Measurements from ENCODE around the gene ADAMTSL5. TPM values are rescaled to one million over a fixed set of nuclear protein-coding genes. Genes with fewer than 3 reads are reported as not detected.

The ADAMTSL5 gene
- total RNA-seq, 1 experiment from 2014 or later, result 9.6 TPM

DNA sequence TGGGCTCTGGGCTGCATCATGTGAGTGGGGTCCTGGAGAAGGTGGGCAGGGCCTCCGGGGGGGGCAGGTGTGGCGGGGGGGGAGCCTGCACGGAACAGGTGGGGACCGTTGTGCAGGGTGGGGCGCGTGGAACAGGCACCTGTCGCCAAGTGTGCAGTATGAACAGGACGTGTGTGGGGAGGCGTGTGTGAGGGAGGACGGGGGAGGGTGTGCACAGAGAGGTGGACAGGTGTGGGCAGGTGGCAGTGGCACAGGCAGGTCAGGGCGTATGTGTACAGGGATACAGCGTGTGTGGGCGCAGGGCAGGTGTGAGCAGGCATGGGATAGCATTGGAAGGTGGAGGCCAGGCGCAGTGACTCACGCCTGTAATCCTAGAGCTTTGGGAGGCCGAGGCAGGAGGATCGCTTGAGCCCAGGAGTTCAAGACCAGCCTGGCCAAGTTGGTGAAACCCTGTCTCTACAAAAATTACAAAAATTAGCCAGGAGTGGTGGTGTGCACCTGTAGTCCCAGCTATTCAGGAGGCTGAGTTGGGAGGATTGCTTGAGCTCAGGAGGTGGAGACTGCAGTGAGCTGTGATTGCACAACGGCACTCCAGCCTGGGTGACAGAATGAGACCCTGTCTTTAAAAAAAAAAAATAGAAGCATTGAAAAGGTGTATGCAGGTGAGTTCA, 14.3 kb upstream of the ADAMTSL5 start:
- no peak overlapping the region for H3K27ac Mint-ChIP-seq (ENCODE audit: unreplicated experiment)
- no TSS peak for BruUV-seq (replicated peaks)
- peaks cover 57% of the 10 kb centered on the region for H3K27me3 Mint-ChIP-seq (ENCODE audit: unreplicated experiment)
- intact Hi-C loops (cut with micrococcal nuclease; ENCODE audit: unreplicated experiment), result no loop called here
- no peak for DNase-seq
- TF ChIP-seq, protein P1, sequence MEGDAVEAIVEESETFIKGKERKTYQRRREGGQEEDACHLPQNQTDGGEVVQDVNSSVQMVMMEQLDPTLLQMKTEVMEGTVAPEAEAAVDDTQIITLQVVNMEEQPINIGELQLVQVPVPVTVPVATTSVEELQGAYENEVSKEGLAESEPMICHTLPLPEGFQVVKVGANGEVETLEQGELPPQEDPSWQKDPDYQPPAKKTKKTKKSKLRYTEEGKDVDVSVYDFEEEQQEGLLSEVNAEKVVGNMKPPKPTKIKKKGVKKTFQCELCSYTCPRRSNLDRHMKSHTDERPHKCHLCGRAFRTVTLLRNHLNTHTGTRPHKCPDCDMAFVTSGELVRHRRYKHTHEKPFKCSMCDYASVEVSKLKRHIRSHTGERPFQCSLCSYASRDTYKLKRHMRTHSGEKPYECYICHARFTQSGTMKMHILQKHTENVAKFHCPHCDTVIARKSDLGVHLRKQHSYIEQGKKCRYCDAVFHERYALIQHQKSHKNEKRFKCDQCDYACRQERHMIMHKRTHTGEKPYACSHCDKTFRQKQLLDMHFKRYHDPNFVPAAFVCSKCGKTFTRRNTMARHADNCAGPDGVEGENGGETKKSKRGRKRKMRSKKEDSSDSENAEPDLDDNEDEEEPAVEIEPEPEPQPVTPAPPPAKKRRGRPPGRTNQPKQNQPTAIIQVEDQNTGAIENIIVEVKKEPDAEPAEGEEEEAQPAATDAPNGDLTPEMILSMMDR (IDR thresholded peaks at IDR 0.05; ENCODE audit: unreplicated experiment), result no peak
- CTCF ChIA-PET, result interaction anchor here (0.6 kb wide), 1 partner anchor 9 kb away, joined by 6 read pairs; no protein-coding TSS in a partner anchor
- H3K36me3 Mint-ChIP-seq (ENCODE audit: insufficient read depth, unreplicated experiment), result no peaks in the 10 kb centered on the region
- no peaks in the 10 kb centered on the region for H3K9me3 Mint-ChIP-seq (ENCODE audit: low read depth, unreplicated experiment)
- H3K4me3 Mint-ChIP-seq (ENCODE audit: low read depth, unreplicated experiment), result no peak overlapping the region
- H3K4me1 Mint-ChIP-seq (ENCODE audit: low read depth, unreplicated experiment), result peaks cover 7% of the 10 kb centered on the region

DNA sequence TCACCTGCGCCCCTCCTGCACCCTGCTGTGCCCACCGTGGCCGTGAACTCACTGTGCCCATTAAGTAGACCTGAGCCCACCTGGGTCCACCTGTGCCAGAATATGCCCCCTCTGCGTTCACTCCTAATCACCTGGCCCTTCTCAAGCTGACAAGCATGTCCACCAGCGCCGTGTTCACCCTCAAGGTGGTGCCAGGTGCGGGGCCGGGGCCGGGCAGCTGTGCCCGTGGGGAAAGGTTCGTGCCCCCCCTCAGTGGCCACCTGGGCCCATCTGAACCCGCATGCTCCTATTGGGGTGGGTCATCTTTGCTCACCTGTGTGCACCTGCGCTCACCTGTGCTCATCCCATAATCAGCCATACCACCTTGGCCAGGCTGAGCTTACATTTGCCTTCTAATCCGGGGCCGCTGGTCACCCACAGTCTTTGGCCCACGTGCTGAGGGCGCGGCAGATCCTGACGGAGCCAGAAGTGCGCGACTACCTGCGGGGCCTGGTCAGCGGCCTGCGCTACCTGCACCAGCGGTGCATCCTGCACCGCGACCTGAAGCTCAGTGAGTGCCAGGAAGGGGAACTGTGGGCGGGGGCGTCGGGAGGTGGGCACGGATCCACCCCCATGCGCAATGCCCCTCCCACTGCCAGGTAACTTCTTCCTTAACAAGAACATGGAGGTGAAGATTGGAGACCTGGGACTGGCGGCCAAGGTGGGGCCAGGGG, 13.4 kb upstream of the ADAMTSL5 start:
- H3K4me1 Mint-ChIP-seq (ENCODE audit: low read depth, unreplicated experiment), result peaks cover 7% of the 10 kb centered on the region
- peaks cover 57% of the 10 kb centered on the region for H3K27me3 Mint-ChIP-seq (ENCODE audit: unreplicated experiment)
- no peak overlapping the region for H3K4me3 Mint-ChIP-seq (ENCODE audit: low read depth, unreplicated experiment)
- CTCF ChIA-PET, result no interaction called here
- DNase-seq, result no peak
- no peaks in the 10 kb centered on the region for H3K9me3 Mint-ChIP-seq (ENCODE audit: low read depth, unreplicated experiment)
- BruUV-seq (replicated peaks), result no TSS peak
- intact Hi-C loops (cut with micrococcal nuclease; ENCODE audit: unreplicated experiment), result no loop called here
- H3K27ac Mint-ChIP-seq (ENCODE audit: unreplicated experiment), result no peak overlapping the region
- TF ChIP-seq, protein P1 (IDR thresholded peaks at IDR 0.05; ENCODE audit: unreplicated experiment), result no peak
- no peaks in the 10 kb centered on the region for H3K36me3 Mint-ChIP-seq (ENCODE audit: insufficient read depth, unreplicated experiment)

DNA sequence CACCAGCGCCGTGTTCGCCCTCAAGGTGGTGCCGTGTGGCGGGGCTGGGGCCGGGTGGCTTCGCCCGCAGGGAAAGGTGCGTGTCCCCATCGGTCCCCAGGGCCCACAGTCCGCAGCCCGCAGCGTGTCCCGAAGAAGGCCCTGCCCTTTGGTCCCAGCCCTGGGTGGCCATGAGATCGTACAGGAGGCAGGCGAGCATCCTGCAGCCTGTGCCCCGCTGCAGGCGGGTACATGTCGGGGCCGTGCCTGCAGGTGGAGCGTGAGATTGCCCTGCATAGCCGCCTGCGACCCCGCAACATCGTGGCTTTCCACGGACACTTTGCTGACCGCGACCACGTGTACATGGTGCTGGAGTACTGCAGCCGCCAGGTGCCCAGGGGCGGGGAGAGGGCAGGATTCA, 12.5 kb upstream of the ADAMTSL5 start:
- TF ChIP-seq, protein P1 (IDR thresholded peaks at IDR 0.05; ENCODE audit: unreplicated experiment), result no peak
- Mint-ChIP-seq H3K27me3 (ENCODE audit: unreplicated experiment) (peaks cover 53% of the 10 kb centered on the region), H3K36me3 (ENCODE audit: insufficient read depth, unreplicated experiment) (no peaks in the 10 kb centered on the region), H3K4me3 (ENCODE audit: low read depth, unreplicated experiment) (no peak overlapping the region), H3K27ac (ENCODE audit: unreplicated experiment) (no peak overlapping the region), H3K4me1 (ENCODE audit: low read depth, unreplicated experiment) (peaks cover 7% of the 10 kb centered on the region), H3K9me3 (ENCODE audit: low read depth, unreplicated experiment) (no peaks in the 10 kb centered on the region)
- no TSS peak for BruUV-seq (replicated peaks)
- CTCF ChIA-PET, result no interaction called here
- intact Hi-C loops (cut with micrococcal nuclease; ENCODE audit: unreplicated experiment), result no loop called here
- no peak for DNase-seq

DNA sequence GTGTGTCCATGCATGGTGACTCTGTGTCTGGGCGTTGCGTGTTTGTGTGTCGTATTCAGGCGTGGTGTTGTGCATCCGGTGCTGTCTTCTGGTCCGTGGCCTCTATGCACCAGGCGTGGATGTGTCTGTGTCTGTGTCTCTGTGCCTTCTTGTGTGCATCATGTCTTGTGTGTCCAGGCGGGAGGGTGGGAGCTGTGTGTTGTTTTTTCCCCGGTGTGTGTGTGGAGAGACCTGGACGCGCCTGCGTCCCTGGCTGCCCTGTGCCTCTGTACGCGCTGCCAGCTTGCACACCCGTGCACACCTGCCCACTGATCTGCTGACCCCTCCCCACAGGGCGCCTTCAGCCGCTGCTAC, 12.1 kb upstream of the ADAMTSL5 start:
- no peak for DNase-seq
- no peaks in the 10 kb centered on the region for H3K9me3 Mint-ChIP-seq (ENCODE audit: low read depth, unreplicated experiment)
- no TSS peak for BruUV-seq (replicated peaks)
- peaks cover 7% of the 10 kb centered on the region for H3K4me1 Mint-ChIP-seq (ENCODE audit: low read depth, unreplicated experiment)
- H3K36me3 Mint-ChIP-seq (ENCODE audit: insufficient read depth, unreplicated experiment), result no peaks in the 10 kb centered on the region
- CTCF ChIA-PET, result no interaction called here
- intact Hi-C loops (cut with micrococcal nuclease; ENCODE audit: unreplicated experiment), result no loop called here
- peaks cover 49% of the 10 kb centered on the region for H3K27me3 Mint-ChIP-seq (ENCODE audit: unreplicated experiment)
- H3K4me3 Mint-ChIP-seq (ENCODE audit: low read depth, unreplicated experiment), result no peak overlapping the region
- H3K27ac Mint-ChIP-seq (ENCODE audit: unreplicated experiment), result no peak overlapping the region
- TF ChIP-seq, protein P1 (IDR thresholded peaks at IDR 0.05; ENCODE audit: unreplicated experiment), result no peak
